B cell (primary cell): Measurements from ENCODE around the gene HMOX2. TPM values are rescaled to one million over a fixed set of nuclear protein-coding genes. Genes with fewer than 3 reads are reported as not detected.

Source experiments
- ATAC-seq: fragments of 200-7000 bp; cut with Tn5 transposase; one replicate; pipeline ENCODE4 v1.10.0; 2021; ENCODE audit warnings: low read depth, mild to moderate bottlenecking, moderate number of reproducible peaks, moderate library complexity
- CTCF ChIA-PET: fragments of 350-600 bp; sonication (Branson Sonifier 250); formaldehyde crosslinking; loops from one replicate; lab custom pipeline; 2021; ENCODE audit warnings: antibody characterized with exemption, inconsistent platforms; lab: Charles Lee
- POLR2A ChIA-PET: fragments of 350-600 bp; sonication (Branson Sonifier 250); formaldehyde crosslinking; loops from one replicate; lab custom pipeline; 2021; ENCODE audit warnings: antibody characterized with exemption; lab: Charles Lee
- DNase-seq: peaks from one replicate; pipeline ENCODE4 v3.0.0; 2013
- H2AFZ ChIP-seq: 2 replicates; pipeline ENCODE4 v1.6.1; 2012; ENCODE audit warnings: mild to moderate bottlenecking, low read depth, low read length; ENCODE audit not compliant: insufficient read depth, poor library complexity, severe bottlenecking
- H3K27ac ChIP-seq, 2 donors: 1 replicate in 1 of 2; 2 replicates in 1 of 2; pipeline ENCODE4 v1.5.1; 2012 to 2013; ENCODE audit warnings: low read length in 2 of 2, mild to moderate bottlenecking in 2 of 2, moderate library complexity in 1 of 2
- H3K27me3 ChIP-seq, 4 experiments: fragments of 200-600 bp in 1 of 4; sonication (generic) in 1 of 4; replicated peaks in 1 of 4; 1 replicate in 2 of 4; 2 replicates in 2 of 4; pipeline versions ENCODE4 v1.6.1 to v1.7.0; 2013 to 2016; ENCODE audit warnings: low read length in 3 of 4, mild to moderate bottlenecking in 2 of 4, mixed read lengths in 1 of 4, moderate library complexity in 1 of 4; ENCODE audit not compliant: insufficient read depth in 4 of 4, control insufficient read depth in 3 of 4; ENCODE audit errors: control extremely low read depth in 1 of 4
- H3K36me3 ChIP-seq, 2 experiments: replicated peaks in 1 of 2; 1 replicate in 1 of 2; 2 replicates in 1 of 2; pipeline versions ENCODE4 v1.6.1 to v1.7.1; 2013; ENCODE audit warnings: low read length in 1 of 2; ENCODE audit not compliant: insufficient read depth in 2 of 2, control insufficient read depth in 1 of 2; ENCODE audit errors: control extremely low read depth in 1 of 2, extremely low read depth in 1 of 2
- H3K4me1 ChIP-seq, 2 donors: fragments of 200-600 bp in 1 of 2; sonication (generic) in 1 of 2; 1 replicate in 1 of 2; 2 replicates in 1 of 2; pipeline versions ENCODE4 v1.5.1 to v1.6.1; 2013 to 2017; ENCODE audit warnings: low read length in 2 of 2; ENCODE audit not compliant: control insufficient read depth in 2 of 2, insufficient read depth in 2 of 2
- H3K4me2 ChIP-seq: replicated peaks from 2 replicates; pipeline ENCODE3; 2012; ENCODE audit warnings: mild to moderate bottlenecking, low read depth, low read length; ENCODE audit not compliant: poor library complexity, severe bottlenecking
- H3K4me3 ChIP-seq, 5 experiments: fragments of 200-600 bp in 1 of 5; sonication (generic) in 1 of 5; 1 replicate in 3 of 5; 2 replicates in 2 of 5; pipeline versions ENCODE4 v1.5.1 to v1.7.0; 2011 to 2016; ENCODE audit warnings: low read length in 4 of 5, mild to moderate bottlenecking in 4 of 5, low read depth in 2 of 5, control low read depth in 1 of 5, moderate library complexity in 1 of 5; ENCODE audit not compliant: insufficient read depth in 1 of 5; ENCODE audit errors: control extremely low read depth in 1 of 5, extremely low read depth in 1 of 5
- H3K79me2 ChIP-seq: fragments of 200-600 bp; sonication (generic); one replicate; pipeline ENCODE4 v1.6.0; 2016; ENCODE audit warnings: low read length; ENCODE audit not compliant: control insufficient read depth, insufficient read depth
- H3K9ac ChIP-seq: fragments of 200-600 bp; sonication (generic); 2 replicates; pipeline ENCODE4 v1.6.1; 2017; ENCODE audit warnings: mild to moderate bottlenecking, low read length, moderate library complexity
- H3K9me3 ChIP-seq, 3 donors: one replicate each; pipeline versions ENCODE4 v1.6.1 to v1.7.1; 2013; ENCODE audit warnings: low read length in 2 of 3; ENCODE audit not compliant: control insufficient read depth in 2 of 3, insufficient read depth in 1 of 3; ENCODE audit errors: control extremely low read depth in 1 of 3
- H4K20me1 ChIP-seq: 2 replicates; pipeline ENCODE4 v1.6.0; 2012; ENCODE audit warnings: mild to moderate bottlenecking, low read length; ENCODE audit not compliant: insufficient read depth, control insufficient read depth, poor library complexity, severe bottlenecking
- H3K27ac Mint-ChIP-seq: one replicate; pipeline ENCODE4 v1.8.0; 2021; ENCODE audit warnings: mixed read lengths
- H3K27me3 Mint-ChIP-seq: one replicate; pipeline ENCODE4 v1.8.0; 2021; ENCODE audit warnings: mixed read lengths
- H3K4me1 Mint-ChIP-seq: one replicate; pipeline ENCODE4 v1.8.0; 2021; ENCODE audit warnings: mixed read lengths
- H3K4me3 Mint-ChIP-seq: one replicate; pipeline ENCODE4 v1.8.0; 2021; ENCODE audit warnings: mixed read lengths
- H3K9me3 Mint-ChIP-seq: one replicate; pipeline ENCODE4 v1.8.0; 2022; ENCODE audit warnings: mixed read lengths; ENCODE audit not compliant: insufficient read depth
- EZH2 ChIP-seq: IDR thresholded peaks from 2 replicates; pipeline ENCODE4 v1.6.1; 2012; ENCODE audit warnings: borderline replicate concordance, low read depth, mild to moderate bottlenecking, moderate library complexity, low read length; ENCODE audit not compliant: insufficient read depth, poor library complexity, severe bottlenecking
- WGBS: methylation state at CpG from one replicate; pipeline ENCODE4 v1.1.5; 2013; ENCODE audit warnings: missing lambda C conversion rate; ENCODE audit not compliant: insufficient coverage; 5-methylcytosine and 5-hydroxymethylcytosine counted together
- intact Hi-C: fragments of 100-400 bp; cut with micrococcal nuclease; formaldehyde crosslinking; loops from one replicate; pipeline ENCODE4 v1.10.0; 2022
- polyA plus RNA-seq: library from polyadenylated mRNA; depleted of rRNA; stranded (reverse); fragments of >200 nt; gene quantifications from 2 replicates; pipeline ENCODE4 v1.2.3, GENCODE V29; 2012
- total RNA-seq, 2 donors: library from RNA; stranded (reverse); fragments of 120-200 nt in 1 of 2; gene quantifications; 1 replicate in 1 of 2; 2 replicates in 1 of 2; pipeline versions ENCODE4 v1.2.3 to v1.2.4, GENCODE V29; 2013 to 2022
- TF ChIP-seq, protein P1 (sequence below): fragments of 200-600 bp; IDR thresholded peaks from one replicate; pipeline ENCODE4 v1.8.0; 2022; ENCODE audit warnings: antibody characterized with exemption, mild to moderate bottlenecking

Gene HMOX2
- total and polyA plus RNA-seq, 2 donors (not counting 1 experiment from before 2014, with no cell fraction given) = 36.5 to 39.0 TPM

DNA sequence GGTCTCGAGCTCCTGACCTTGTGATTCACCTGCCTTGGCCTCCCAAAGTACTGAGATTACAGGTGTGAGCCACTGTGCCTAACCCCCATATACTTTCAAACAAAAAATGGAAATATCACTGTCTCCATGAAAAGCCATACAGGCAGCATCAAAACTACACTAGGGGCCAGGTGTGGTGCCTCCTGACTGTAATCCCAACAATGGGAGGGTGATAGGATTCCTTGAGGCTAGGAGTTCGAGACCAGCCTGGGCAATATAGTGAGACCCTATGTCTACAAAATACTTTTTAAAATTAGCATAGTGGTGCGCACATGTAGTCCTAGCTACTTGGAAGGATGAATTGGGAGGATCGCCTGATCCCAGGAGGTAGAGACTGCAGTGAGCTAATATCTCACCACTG is 15.7 kb downstream of the HMOX2 start:
- intact Hi-C loops = no loop called here
- H3K9me3 Mint-ChIP-seq = no peaks in the 10 kb centered on the region
- TF ChIP-seq EZH2 = no peak
- TF ChIP-seq, protein P1, sequence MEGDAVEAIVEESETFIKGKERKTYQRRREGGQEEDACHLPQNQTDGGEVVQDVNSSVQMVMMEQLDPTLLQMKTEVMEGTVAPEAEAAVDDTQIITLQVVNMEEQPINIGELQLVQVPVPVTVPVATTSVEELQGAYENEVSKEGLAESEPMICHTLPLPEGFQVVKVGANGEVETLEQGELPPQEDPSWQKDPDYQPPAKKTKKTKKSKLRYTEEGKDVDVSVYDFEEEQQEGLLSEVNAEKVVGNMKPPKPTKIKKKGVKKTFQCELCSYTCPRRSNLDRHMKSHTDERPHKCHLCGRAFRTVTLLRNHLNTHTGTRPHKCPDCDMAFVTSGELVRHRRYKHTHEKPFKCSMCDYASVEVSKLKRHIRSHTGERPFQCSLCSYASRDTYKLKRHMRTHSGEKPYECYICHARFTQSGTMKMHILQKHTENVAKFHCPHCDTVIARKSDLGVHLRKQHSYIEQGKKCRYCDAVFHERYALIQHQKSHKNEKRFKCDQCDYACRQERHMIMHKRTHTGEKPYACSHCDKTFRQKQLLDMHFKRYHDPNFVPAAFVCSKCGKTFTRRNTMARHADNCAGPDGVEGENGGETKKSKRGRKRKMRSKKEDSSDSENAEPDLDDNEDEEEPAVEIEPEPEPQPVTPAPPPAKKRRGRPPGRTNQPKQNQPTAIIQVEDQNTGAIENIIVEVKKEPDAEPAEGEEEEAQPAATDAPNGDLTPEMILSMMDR = no peak
- ATAC-seq = no peak
- WGBS = 100% methylated on average over 1 of the region's 4 CpGs
- H4K20me1 ChIP-seq = peaks cover 11% of the 10 kb centered on the region
- peaks cover 6 to 7% of the 10 kb centered on the region in 2 donors for H3K4me1 ChIP-seq
- no peaks in the 10 kb centered on the region for H3K27me3 ChIP-seq
- H3K4me1 Mint-ChIP-seq = peaks cover 9% of the 10 kb centered on the region
- no peak overlapping the region for H3K9ac ChIP-seq
- DNase-seq = no peak
- H3K27ac Mint-ChIP-seq = no peak overlapping the region
- H3K36me3 ChIP-seq = peaks cover 1 to 46% of the 10 kb centered on the region in 2 experiments
- H3K27me3 Mint-ChIP-seq = no peaks in the 10 kb centered on the region
- H3K4me3 ChIP-seq = no peak overlapping the region
- peaks cover 84% of the 10 kb centered on the region for H3K79me2 ChIP-seq
- no peak overlapping the region for H3K27ac ChIP-seq
- ChIA-PET POLR2A (no interaction called here), CTCF (no interaction called here)
- H3K9me3 ChIP-seq = no peaks in the 10 kb centered on the region
- no peak overlapping the region for H2AFZ ChIP-seq
- no peak overlapping the region for H3K4me2 ChIP-seq
- no peak overlapping the region for H3K4me3 Mint-ChIP-seq

DNA sequence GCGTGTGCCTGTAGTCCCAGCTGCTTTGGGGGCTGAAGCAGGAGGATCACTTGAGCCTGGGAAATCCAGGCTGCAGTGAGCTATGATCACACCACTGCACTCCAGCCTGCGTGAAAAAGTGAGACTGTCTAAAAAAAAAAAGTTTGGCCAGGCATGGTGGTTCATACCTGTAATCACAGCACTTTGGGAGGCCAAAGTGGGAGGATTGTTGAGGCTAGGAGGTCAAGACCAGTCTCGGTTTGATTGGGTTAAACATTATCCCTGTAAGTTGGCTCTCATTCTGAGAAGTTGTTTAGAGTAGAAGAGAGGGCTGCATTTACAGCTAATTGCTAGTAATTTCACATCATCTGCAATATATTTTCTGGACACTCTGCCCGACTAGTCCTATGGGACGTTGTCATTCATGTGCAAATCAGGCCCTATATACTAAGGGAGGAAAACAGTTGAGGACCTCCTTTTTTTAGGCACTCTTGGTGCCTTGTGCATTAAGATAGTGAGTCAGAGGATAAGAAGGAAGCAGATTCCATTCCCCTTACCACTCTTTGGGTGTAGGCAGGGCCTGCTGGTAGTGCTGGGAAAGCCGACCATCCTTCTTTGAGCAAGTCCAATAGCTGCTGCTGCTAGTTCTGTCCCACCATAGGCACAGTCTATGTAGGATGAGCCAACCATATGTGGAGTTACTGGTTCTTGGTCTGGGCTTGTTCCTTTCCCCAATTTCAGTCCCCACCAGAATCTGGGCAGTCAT is 18.7 kb downstream of the HMOX2 start:
- Histone ChIP-seq H3K79me2 (peaks cover 86% of the 10 kb centered on the region), H3K4me1 (peaks cover 0 to 4% of the 10 kb centered on the region in 2 donors), H3K9me3 (no peaks in the 10 kb centered on the region), H3K4me2 (no peak overlapping the region), H3K4me3 (no peak overlapping the region), H2AFZ (no peak overlapping the region), H3K27me3 (no peaks in the 10 kb centered on the region), H3K36me3 (peaks cover 1 to 40% of the 10 kb centered on the region in 2 experiments), H3K27ac (peak overlapping the region in 1 of 2 donors; percentile 12), H3K9ac (no peak overlapping the region), H4K20me1 (peaks cover 10% of the 10 kb centered on the region)
- DNase-seq (no peak), ATAC-seq (no peak)
- POLR2A ChIA-PET = interaction anchor here (0.6 to 0.7 kb wide), 2 partner anchors 10 to 81 kb away, joined by 4 to 5 read pairs; no protein-coding TSS in a partner anchor
- intact Hi-C loops = no loop called here
- CTCF ChIA-PET = interaction anchor here (1.0 kb wide), 1 partner anchor 54 kb away, joined by 3 read pairs; no protein-coding TSS in a partner anchor
- Mint-ChIP-seq H3K9me3 (no peaks in the 10 kb centered on the region), H3K4me3 (no peak overlapping the region), H3K27ac (no peak overlapping the region), H3K27me3 (no peaks in the 10 kb centered on the region), H3K4me1 (peaks cover 11% of the 10 kb centered on the region)
- no peak for TF ChIP-seq EZH2
- TF ChIP-seq, protein P1 = no peak
- 100% methylated on average over 1 of the region's 6 CpGs for WGBS
